Measurements from ENCODE around the gene PROC.

DNA sequence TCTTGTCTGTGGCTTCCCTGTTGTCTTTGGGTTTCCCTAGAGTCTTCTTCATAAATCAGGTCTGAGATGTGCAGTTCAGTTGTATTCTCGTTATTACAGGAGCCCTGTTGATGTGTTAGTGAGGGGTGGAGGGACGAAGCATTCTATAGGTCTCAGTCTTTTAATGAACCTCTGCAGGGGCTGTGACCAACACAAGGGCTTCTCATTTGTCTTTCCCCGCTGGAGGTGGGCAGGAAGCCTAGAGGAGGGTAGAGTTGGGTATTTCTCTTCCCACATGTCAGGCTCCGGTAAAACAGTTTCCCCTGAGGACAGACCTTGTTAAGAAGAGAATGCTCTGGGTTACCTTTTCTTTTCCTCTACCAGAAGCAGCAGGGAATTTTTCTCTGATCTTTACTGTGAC, 31.2 kb downstream of the PROC start:
- TF ChIP-seq, protein P1, sequence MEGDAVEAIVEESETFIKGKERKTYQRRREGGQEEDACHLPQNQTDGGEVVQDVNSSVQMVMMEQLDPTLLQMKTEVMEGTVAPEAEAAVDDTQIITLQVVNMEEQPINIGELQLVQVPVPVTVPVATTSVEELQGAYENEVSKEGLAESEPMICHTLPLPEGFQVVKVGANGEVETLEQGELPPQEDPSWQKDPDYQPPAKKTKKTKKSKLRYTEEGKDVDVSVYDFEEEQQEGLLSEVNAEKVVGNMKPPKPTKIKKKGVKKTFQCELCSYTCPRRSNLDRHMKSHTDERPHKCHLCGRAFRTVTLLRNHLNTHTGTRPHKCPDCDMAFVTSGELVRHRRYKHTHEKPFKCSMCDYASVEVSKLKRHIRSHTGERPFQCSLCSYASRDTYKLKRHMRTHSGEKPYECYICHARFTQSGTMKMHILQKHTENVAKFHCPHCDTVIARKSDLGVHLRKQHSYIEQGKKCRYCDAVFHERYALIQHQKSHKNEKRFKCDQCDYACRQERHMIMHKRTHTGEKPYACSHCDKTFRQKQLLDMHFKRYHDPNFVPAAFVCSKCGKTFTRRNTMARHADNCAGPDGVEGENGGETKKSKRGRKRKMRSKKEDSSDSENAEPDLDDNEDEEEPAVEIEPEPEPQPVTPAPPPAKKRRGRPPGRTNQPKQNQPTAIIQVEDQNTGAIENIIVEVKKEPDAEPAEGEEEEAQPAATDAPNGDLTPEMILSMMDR (IDR thresholded peaks at IDR 0.05; ENCODE audit: low read depth, low read length) = no peak
- no peak for TF ChIP-seq EZH2phosphoT487 (IDR thresholded peaks at IDR 0.05; ENCODE audit: low read depth)
